MM.1S (cell line): Measurements from ENCODE around the gene SMURF2.

ENCODE experiments used
- DNase-seq: peaks from one replicate; pipeline ENCODE4 v3.0.0-alpha.2; 2015
- H2AFZ ChIP-seq: fragments of 300-600 bp; sonication (generic); 2 replicates; pipeline ENCODE4 v1.6.0; 2016; ENCODE audit warnings: antibody characterized with exemption, low read length
- H3F3A ChIP-seq: fragments of 300-600 bp; sonication (generic); 2 replicates; pipeline ENCODE4 v1.6.1; 2016; ENCODE audit warnings: mild to moderate bottlenecking, antibody characterized with exemption, low read length, moderate library complexity, mixed read lengths; ENCODE audit not compliant: insufficient read depth
- H3K27ac ChIP-seq: fragments of 300-600 bp; sonication (generic); 2 replicates; pipeline ENCODE4 v1.5.1; 2016; ENCODE audit warnings: mild to moderate bottlenecking, low read length
- H3K27me3 ChIP-seq: fragments of 300-600 bp; sonication (generic); replicated peaks from 2 replicates; pipeline ENCODE4 v1.6.0; 2016; ENCODE audit warnings: low read length; ENCODE audit not compliant: insufficient read depth
- H3K36me3 ChIP-seq: fragments of 300-600 bp; sonication (generic); replicated peaks from 2 replicates; pipeline ENCODE4 v1.6.1; 2016; ENCODE audit warnings: mild to moderate bottlenecking, low read length, mixed read lengths; ENCODE audit not compliant: insufficient read depth
- H3K4me1 ChIP-seq: fragments of 300-600 bp; sonication (generic); 2 replicates; pipeline ENCODE4 v1.6.1; 2016; ENCODE audit warnings: low read length, mixed read lengths
- H3K4me2 ChIP-seq: fragments of 300-600 bp; sonication (generic); 2 replicates; pipeline ENCODE4 v1.6.0; 2016; ENCODE audit warnings: low read depth, low read length
- H3K4me3 ChIP-seq: fragments of 300-600 bp; sonication (generic); 2 replicates; pipeline ENCODE4 v1.5.1; 2016; ENCODE audit warnings: low read length, mixed read lengths
- H3K79me2 ChIP-seq: fragments of 300-600 bp; sonication (generic); 2 replicates; pipeline ENCODE4 v1.6.1; 2016; ENCODE audit warnings: mixed run types, low read length, mixed read lengths
- H3K9ac ChIP-seq: fragments of 300-600 bp; sonication (generic); 2 replicates; pipeline ENCODE4 v1.6.1; 2016; ENCODE audit warnings: low read length, mixed read lengths
- H3K9me2 ChIP-seq: fragments of 300-600 bp; sonication (generic); replicated peaks from 2 replicates; pipeline ENCODE4 v1.6.1; 2016; ENCODE audit warnings: mild to moderate bottlenecking, low read length, mixed read lengths; ENCODE audit not compliant: insufficient read depth
- H3K9me3 ChIP-seq: fragments of 300-600 bp; sonication (generic); replicated peaks from 2 replicates; pipeline ENCODE4 v1.6.1; 2016; ENCODE audit warnings: mild to moderate bottlenecking, low read length, mixed read lengths; ENCODE audit not compliant: insufficient read depth
- H4K20me1 ChIP-seq: fragments of 300-600 bp; sonication (generic); 2 replicates; pipeline ENCODE4 v1.6.1; 2016; ENCODE audit warnings: mild to moderate bottlenecking, low read length, moderate library complexity, mixed read lengths; ENCODE audit not compliant: insufficient read depth
- CTCF ChIP-seq: fragments of 300-600 bp; sonication (generic); IDR thresholded peaks from 2 replicates; pipeline ENCODE4 v1.5.1; 2016; ENCODE audit warnings: antibody characterized with exemption, low read length, mixed read lengths
- EZH2 ChIP-seq: fragments of 300-600 bp; sonication (generic); optimal IDR thresholded peaks from 2 replicates; pipeline ENCODE3; 2017; ENCODE audit warnings: low read depth, mild to moderate bottlenecking, antibody characterized with exemption, low read length, mixed read lengths
- EZH2phosphoT487 ChIP-seq: fragments of 300-600 bp; sonication (generic); IDR thresholded peaks from 2 replicates; pipeline ENCODE4 v1.6.1; 2018; ENCODE audit warnings: antibody characterized with exemption, low read length

The SMURF2 gene

GRCh38 chr17:64546716-64547115 lies 115.4 kb downstream of the SMURF2 start:
- no peaks in the 10 kb centered on the region for H3K27me3 ChIP-seq
- H3K79me2 ChIP-seq, result no peaks in the 10 kb centered on the region
- H3K27ac ChIP-seq, result no peak overlapping the region
- TF ChIP-seq EZH2 (no peak), EZH2phosphoT487 (no peak), CTCF (no peak)
- no peaks in the 10 kb centered on the region for H3K9me3 ChIP-seq
- 0 out of 2 replicates have a peak, but pooled peaks cover 3% of the 10 kb centered on the region for H3F3A ChIP-seq
- H3K36me3 ChIP-seq, result no peaks in the 10 kb centered on the region; the same call in 1 of the 2 replicates
- DNase-seq, result no peak
- H4K20me1 ChIP-seq, result no peaks in the 10 kb centered on the region
- H3K9me2 ChIP-seq, result no peaks in the 10 kb centered on the region
- H3K4me2 ChIP-seq, result no peak overlapping the region
- H3K4me1 ChIP-seq, result no peaks in the 10 kb centered on the region
- H3K4me3 ChIP-seq, result no peak overlapping the region
- H2AFZ ChIP-seq, result no peak overlapping the region
- no peak overlapping the region for H3K9ac ChIP-seq

GRCh38 chr17:64544742-64545141 lies 117.4 kb downstream of the SMURF2 start:
- H3K9me3 ChIP-seq, result no peaks in the 10 kb centered on the region
- no peak overlapping the region for H3K9ac ChIP-seq
- H3K4me1 ChIP-seq, result no peaks in the 10 kb centered on the region
- H2AFZ ChIP-seq, result no peak overlapping the region
- no peak for DNase-seq
- 0 out of 2 replicates have a peak, but pooled peaks cover 3% of the 10 kb centered on the region for H3F3A ChIP-seq
- H3K36me3 ChIP-seq, result no peaks in the 10 kb centered on the region; the same call in 1 of the 2 replicates
- H3K79me2 ChIP-seq, result no peaks in the 10 kb centered on the region
- H3K27me3 ChIP-seq, result no peaks in the 10 kb centered on the region
- H4K20me1 ChIP-seq, result no peaks in the 10 kb centered on the region
- TF ChIP-seq CTCF (no peak), EZH2phosphoT487 (no peak), EZH2 (no peak)
- H3K27ac ChIP-seq, result no peak overlapping the region
- H3K4me3 ChIP-seq, result no peak overlapping the region
- no peak overlapping the region for H3K4me2 ChIP-seq
- H3K9me2 ChIP-seq, result no peaks in the 10 kb centered on the region

- no peaks in the 10 kb centered on the region for H3K9me2 ChIP-seq
- H3F3A ChIP-seq, result no peaks in the 10 kb centered on the region
- H3K4me3 ChIP-seq, result no peak overlapping the region
- H3K79me2 ChIP-seq, result no peaks in the 10 kb centered on the region
- H3K27ac ChIP-seq, result no peak overlapping the region
- no peaks in the 10 kb centered on the region for H3K4me1 ChIP-seq
- no peaks in the 10 kb centered on the region; the same call in 1 of the 2 replicates for H3K36me3 ChIP-seq
- H3K27me3 ChIP-seq, result no peaks in the 10 kb centered on the region
- H2AFZ ChIP-seq, result no peak overlapping the region
- no peak for TF ChIP-seq EZH2
- TF ChIP-seq CTCF, result no peak
- TF ChIP-seq EZH2phosphoT487, result no peak
- H3K9me3 ChIP-seq, result no peaks in the 10 kb centered on the region
- H3K9ac ChIP-seq, result no peak overlapping the region
- H4K20me1 ChIP-seq, result no peaks in the 10 kb centered on the region
- no peak for DNase-seq
- no peak overlapping the region for H3K4me2 ChIP-seq
Observed at GRCh38 chr17:64540118-64540776, 121.9 kb downstream of the SMURF2 start.
